NCI-H82 treated with DMSO at 0.1 percent for 48 hours (cell line): ENCODE data around the gene FNDC5.

ENCODE experiments used
- DNase-seq: peaks from one replicate; lab custom pipeline; 2025; ENCODE audit not compliant: unreplicated experiment; lab: John Stamatoyannopoulos, UW

Gene FNDC5

DNA sequence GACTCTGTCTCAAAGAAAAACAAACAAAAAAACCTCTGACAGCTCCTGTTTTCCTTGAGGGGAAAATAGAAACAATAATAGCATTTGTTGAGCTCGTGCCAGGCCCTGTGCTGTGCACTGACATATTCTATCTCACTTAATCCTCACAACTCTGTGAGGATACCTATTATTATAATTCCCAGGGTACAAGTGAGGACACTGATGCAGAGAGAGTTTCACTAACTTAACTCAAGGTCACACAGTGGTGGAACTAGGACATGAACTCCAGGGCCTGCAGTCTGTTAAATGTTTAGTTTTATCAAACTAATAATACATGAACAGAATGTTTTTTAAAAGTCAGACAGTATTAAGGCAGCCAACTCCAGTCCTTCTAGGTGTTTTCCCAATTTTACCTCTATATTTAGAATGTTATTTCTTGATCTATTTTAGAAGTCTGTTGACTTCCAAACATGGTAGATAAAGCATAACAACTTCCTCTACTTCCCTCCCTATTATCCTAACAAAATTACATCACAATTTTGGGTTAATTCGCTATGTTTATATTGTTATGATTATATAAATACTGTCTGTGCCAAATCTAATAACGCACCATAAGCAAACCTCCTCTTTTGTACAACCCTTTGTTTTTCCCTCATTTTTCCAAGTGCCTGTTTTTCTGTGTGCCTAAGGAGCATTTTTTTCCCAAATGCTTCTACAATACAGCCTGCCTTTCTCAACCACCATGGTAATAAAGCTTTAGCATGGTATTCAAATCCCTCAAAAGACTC is 4.9 kb downstream of the FNDC5 start:
- no peak for DNase-seq

DNA sequence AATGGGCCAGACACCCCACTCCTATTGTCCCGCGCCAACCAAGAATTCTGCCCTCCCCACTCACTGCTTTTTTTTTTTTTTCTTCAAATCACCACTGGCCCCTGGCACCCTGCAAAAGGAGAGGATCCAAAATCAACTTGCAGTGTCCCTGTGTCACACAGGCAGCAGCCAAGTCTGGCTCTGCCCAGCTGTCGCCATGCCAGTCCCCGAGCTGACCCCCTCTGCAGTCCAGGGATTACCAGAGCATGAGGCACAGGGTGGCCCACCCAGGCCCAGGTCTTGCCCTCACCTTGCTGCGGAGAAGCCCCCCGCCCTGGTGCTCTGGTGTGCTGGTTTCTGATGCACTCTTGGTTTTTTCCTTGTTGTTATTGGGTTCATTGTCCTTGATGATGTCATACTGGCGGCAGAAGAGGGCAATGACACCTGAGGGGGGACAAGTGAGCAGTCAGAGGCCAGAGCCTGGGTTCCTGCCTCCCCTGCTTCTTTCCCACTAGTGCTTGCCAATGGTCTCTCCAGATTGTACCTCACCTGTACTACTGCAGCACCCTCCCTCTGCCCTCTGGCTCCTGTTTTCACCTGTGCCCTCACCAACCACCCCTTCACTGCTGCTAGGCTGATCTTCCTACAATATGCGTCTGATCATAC is 6.2 kb downstream of the FNDC5 start:
- DNase-seq, result no peak

- no peak for DNase-seq
Measured at GRCh38 chr1:32863881-32864245, 6.8 kb downstream of the FNDC5 start.

- DNase-seq, result no peak
Measured at GRCh38 chr1:32863218-32863880, 7.4 kb downstream of the FNDC5 start.

DNA sequence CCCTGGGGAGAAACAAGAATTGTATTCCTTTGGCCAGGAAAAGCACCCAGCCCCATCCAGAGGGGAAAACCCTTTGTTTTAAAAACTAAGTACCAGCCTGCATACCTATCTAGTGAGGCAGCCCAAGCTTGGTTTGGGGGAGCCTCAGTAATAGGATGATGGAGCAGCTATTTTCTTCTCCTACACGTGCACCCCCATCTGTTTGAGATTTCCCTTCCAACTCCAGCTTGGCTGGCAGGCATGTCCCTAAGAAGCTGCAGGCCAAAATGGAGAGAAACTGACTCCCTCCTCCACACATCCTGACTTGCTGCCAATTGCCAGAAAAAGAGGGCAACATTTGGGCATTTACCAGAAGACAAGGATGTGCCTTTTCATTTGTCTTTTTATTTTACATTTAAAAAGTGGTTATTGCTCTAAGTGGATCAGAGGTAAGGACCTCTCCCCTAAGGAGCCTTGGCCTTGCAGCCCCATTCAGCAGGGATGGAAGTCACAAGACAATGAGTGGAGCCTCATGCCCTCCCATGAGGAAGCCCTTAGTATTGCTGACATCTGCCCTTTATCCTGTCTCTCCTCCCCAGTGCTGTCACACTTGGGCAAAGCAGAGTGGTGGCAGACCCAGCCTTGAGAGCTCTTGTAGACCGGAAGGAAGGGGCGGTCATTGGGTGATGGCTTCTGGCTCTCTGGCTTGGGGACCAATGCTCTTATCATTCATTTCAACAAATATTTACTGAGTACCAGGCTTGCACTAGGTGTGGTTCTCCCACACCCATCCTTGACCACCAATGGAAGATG is 8.6 kb downstream of the FNDC5 start:
- no peak for DNase-seq

DNA sequence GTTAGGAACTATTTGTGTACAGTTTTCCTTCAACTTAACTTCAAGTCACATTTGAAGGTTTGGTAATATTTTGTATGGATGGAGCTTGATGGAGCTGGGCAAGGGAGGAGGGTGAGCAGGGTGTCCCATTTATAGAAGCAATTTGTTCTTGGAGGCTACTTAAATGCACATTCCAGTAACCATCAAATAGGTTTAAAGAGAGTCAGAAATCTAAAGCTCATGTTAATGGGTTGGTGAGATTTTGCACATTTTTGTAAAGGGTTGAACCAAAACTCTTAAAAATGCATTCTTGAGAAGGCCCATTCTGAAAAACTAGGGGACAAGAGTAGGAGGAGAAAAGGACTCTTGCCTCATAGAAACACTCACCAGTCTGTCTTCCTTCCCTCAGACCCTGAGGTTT is 10.1 kb downstream of the FNDC5 start:
- DNase-seq, result no peak

GRCh38 chr1:32859915-32860314 is 10.8 kb downstream of the FNDC5 start:
- no peak for DNase-seq

- no peak for DNase-seq
Measured at GRCh38 chr1:32858791-32859190, 11.9 kb downstream of the FNDC5 start.

- no peak for DNase-seq
Measured at GRCh38 chr1:32858136-32858535, 12.6 kb downstream of the FNDC5 start.

DNA sequence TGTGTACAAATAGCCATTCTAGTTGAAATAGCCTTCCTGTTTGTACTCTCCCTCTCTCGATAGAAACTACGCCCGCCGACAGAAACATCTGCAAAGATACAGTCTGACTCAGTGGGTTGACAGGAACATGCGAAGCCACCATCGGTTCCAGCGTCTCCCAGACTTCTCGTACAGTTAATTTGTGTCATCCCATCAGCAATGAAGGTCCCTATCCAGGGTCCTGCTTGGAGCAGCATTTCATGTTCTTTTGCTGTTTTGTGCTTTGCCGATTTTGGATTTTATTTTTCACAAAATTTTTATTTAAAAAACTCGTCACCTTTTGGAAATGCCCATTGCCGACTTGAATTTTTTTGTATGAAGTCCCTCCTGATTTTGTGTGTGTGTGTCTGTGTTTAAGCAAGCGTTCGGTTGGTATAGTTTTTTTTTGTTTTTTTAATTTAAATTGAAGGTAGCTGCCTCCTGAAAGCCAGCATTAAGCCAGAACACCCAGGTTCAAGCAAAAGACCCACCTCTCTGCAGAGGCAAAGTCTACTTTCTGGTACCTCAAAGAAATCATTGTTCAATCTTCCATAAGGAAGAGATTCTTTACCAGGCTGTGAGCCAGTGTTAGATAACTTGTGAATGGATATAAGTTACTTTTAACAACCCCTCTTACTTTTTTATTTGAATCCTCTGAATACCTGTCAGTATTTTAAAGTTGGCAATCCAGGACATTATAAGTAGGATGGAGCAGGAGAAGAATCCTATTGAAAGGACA is 14.7 kb downstream of the FNDC5 start:
- DNase-seq, result no peak

DNA sequence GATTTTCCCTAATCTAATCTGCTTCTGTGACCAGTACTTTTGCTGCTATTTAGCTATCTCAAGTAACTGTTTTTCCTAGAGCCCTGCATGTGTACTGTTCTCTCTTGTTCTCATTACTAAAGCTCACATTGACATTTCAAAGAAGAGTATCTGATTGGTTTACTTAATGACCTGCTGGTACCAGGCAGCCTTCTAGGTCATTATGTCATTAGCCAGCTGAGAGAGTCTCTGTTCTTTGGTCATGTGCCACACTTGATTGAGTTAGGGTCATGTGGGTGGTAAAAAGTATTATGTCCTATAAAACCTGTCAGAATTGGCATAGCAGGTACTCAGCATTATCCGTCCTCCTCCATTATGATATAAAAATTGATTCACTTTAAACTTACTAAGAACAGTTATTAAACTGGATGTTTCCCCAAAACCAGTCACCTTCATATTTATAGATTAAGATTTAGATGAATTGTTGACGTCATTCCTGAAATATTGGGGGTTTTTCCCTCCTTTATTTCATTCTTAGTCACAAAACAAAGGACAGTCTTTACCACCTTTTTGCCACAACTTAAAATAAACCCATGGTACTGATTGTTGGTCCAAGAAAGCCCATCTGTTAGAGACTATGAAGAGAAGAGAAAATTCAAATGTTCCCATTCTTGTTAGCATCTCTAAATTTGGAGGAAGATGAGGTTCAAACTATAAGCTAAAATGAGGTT is 22.2 kb downstream of the FNDC5 start:
- no peak for DNase-seq

GRCh38 chr1:32831878-32832277 is 38.8 kb downstream of the FNDC5 start:
- no peak for DNase-seq

GRCh38 chr1:32830092-32830852 is 40.4 kb downstream of the FNDC5 start:
- DNase-seq, result no peak

DNA sequence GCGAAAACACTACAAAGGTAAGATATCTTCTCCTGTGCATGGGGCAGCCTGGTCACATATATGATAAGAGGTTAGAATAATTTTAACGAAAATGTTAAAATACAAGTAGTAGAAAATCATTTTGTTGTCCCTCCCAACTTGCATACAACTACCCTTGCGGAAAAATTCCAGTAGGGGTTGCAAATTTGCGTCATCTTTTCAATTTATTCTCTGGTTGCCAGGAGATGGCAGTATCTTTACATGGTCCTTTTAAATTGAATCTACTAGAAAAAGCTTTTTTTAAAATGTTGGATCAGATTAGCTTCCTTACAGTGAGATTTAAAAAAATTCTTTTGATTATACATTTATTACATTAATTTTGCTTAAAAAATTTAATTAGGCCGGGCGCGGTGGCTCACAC is 42.4 kb downstream of the FNDC5 start:
- no peak for DNase-seq

DNA sequence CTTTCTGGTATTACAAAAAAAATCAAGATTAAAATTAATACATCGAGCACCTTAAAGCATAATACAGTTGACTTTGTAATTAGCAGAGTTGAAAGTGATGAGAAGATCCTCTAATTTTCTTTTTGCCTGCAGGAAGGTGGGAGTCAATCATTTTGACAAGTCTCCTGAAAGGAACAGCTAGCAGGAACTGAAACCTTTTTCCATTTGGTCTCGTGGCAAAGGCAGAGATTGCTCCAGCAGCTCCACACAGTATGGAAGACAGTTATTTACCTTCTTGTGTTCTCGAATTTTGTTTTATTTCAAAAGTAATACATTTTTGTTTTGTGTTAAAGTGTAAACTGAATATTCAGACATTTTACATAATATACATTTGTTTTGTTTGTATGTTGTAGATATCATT is 45.5 kb downstream of the FNDC5 start:
- DNase-seq, result no peak

DNA sequence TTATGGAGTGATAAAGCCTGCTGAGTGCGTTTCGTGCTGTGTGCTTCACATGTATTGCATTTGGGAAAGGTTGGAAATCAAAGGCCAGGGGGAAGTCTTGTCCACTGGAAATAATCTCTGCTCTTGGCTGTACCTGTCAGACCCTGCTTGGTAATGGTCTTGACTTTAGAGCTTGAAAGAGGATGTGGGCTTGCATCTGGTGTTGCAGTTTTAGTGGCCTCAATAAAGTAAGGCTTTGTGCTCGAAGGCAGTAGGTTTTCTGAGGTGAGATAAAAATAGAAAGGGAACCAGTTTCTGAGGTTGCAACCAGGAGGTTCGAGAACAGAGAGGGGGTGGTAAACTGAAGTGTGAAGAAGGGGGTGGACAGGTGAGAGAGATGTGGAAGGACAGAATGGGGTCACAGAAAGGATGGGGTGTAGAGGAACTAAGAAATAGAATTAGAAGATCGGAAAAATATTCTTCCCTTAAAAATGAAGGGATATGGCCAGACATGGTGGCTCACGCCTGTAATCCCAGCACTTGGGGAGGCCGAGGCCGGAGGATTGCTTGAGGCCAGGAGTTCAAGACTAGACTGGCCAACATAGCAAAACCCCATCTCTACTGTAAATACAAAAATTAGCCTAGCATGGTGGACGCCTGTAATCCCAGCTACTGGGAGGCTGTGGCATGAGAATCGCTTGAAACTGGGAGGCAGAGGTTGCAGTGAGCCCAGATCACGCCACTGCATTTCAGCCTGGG is 51.7 kb downstream of the FNDC5 start:
- DNase-seq, result no peak

- DNase-seq, result peak; percentile 54
Measured at GRCh38 chr1:32817815-32818786, 52.6 kb downstream of the FNDC5 start.
